Omental fat pad (tissue), 4 donors: Measurements from ENCODE around the gene KRTAP10-12. TPM values are rescaled to one million over a fixed set of nuclear protein-coding genes. Genes with fewer than 3 reads are reported as not detected.

ENCODE experiments used
- ATAC-seq: fragments of 150-250 bp; one replicate; pipeline ENCODE4 v1.9.1; 2016; ENCODE audit warnings: mild to moderate bottlenecking, moderate library complexity; ENCODE audit not compliant: low FRiP score
- DNase-seq: peaks from one replicate; pipeline ENCODE4 v3.0.0-alpha.2; 2019; ENCODE audit warnings: low spot score
- CTCF ChIP-seq, 3 donors: fragments of 450-650 bp; IDR thresholded peaks; one replicate each; pipeline ENCODE4 v1.5.1; 2016 to 2017; ENCODE audit warnings: antibody characterized with exemption in 3 of 3, mild to moderate bottlenecking in 3 of 3, moderate library complexity in 2 of 3
- total RNA-seq, 4 donors: library from RNA; depleted of rRNA; stranded (reverse); fragments of >200 nt; gene quantifications; one replicate each; pipeline ENCODE4 v1.1.0, GENCODE V29; 2016

KRTAP10-12 gene
- total RNA-seq, 4 donors from 2014 or later: not detected

- no peak for TF ChIP-seq CTCF (IDR thresholded peaks at IDR 0.05)
- DNase-seq: no peak
- no peak for ATAC-seq
These were observed 35.3 kb downstream of the KRTAP10-12 start for GRCh38 chr21:44732263-44732662.

- no peak for DNase-seq
- TF ChIP-seq CTCF (IDR thresholded peaks at IDR 0.05): no peak
- no peak for ATAC-seq
These were observed 36.0 kb downstream of the KRTAP10-12 start for GRCh38 chr21:44732956-44733355.

- TF ChIP-seq CTCF (IDR thresholded peaks at IDR 0.05): no peak
These were observed 37.2 kb downstream of the KRTAP10-12 start for GRCh38 chr21:44734026-44734745.

DNA sequence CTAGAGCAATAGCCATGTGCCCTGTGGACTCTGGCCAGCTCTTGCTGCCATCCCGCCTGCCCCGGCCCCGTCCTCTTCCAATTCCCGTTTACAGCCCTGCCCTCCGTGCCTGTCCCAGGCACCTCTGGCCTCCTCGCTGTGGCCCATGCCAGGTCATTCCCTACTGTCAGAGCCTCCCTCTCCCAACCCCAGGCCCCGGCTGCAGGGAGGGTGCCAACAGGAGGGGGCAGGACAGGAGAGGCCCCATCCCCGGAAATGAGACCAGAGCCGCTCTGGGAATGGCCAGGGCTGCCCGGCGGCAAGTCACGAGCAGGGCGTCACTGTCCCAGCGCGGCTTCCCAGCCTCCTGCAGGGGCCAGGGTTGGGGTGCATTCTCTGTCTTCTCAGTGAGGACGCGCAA is 37.9 kb downstream of the KRTAP10-12 start:
- TF ChIP-seq CTCF (IDR thresholded peaks at IDR 0.05): no peak
- DNase-seq: no peak
- no peak for ATAC-seq

More at GRCh38 chr21:44734026-44734745, 37.2 kb downstream of the KRTAP10-12 start:
- no peak for ATAC-seq
- no peak for DNase-seq

- ATAC-seq (no peak), DNase-seq (no peak)
- no peak for TF ChIP-seq CTCF (IDR thresholded peaks at IDR 0.05)
These were observed 38.8 kb downstream of the KRTAP10-12 start for GRCh38 chr21:44735821-44736220.

DNA sequence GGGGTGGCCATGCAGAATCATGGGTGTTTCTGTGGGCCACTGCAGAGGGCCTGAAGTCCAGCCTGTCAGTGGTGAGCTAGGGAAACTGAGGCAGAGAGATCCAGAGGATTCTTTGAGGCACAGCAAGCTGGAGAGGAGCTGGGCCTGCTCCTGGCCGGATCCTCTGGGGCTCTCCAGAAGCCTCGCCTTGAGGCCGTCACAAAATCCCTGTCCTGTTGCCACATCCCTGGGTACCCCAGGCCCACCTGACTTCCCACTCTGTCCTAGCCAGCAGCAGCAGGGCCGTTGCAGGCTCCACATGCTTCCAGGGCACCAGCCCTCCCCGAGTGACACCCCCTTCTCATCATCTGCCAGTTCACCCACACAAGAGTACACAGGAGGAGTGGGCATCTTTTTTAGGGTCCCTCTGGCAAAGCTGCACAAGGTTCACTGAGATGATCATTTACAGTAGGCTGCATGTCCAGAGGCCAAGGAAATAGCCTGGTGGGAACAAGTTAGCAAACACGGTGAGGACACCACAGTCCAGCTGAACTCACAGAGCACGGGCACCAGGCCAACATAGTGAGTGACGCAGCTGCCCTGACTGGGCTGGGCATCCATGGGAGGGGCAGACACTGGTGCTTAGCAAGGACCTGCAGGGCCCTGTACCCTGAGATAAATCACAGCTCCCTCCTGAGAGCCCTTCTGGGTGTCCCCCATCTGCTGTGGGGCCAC is 39.5 kb downstream of the KRTAP10-12 start:
- no peak for DNase-seq
- no peak for ATAC-seq
- TF ChIP-seq CTCF (IDR thresholded peaks at IDR 0.05): no peak
